ENCODE measurements around the gene DMRTB1. TPM values are rescaled to one million over a fixed set of nuclear protein-coding genes. Genes with fewer than 3 reads are reported as not detected.

The DMRTB1 gene
- total RNA-seq: not detected

DNA sequence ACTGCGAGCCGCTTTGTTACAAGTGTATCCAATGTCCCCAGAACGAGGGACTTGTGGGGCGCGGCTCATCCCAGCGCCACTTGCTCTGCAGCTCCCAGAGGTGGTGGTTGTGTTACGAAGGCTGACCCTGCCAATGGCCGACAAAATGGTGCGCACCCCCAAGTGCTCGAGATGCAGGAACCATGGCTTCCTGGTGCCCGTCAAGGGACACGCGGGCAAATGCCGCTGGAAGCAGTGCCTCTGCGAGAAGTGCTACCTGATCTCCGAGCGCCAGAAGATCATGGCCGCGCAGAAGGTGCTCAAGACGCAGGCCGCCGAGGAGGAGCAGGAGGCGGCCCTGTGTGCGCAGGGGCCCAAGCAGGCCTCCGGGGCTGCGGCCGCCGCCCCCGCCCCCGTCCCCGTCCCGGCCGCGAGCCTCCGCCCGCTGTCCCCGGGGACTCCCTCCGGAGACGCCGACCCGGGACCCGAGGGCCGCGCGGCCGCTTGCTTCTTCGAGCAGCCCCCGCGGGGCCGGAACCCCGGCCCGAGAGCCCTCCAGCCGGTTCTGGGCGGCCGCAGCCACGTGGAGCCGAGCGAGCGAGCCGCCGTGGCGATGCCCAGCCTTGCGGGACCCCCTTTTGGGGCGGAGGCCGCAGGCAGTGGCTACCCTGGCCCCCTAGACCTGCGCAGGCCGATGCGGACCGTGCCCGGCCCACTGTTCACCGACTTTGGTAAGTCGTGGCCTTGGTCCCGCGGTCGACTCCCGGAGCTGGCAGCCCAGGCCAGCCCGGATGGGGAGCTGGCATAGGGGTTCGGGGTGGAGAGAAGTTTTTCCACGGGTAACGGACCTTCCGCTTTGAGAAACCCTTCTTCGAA lies at the start of gene DMRTB1:
DMRTB1 (plus strand) TSS at position 79 of the 855 bp plus-strand sequence; CDS start at position 134, 55 bp downstream.
- no peak within 1 kb of the TSS for H3K4me3 ChIP-seq
- H3K27ac ChIP-seq: no peak within 1 kb of the TSS
- no peaks in the 10 kb centered on the region for H3K9me3 ChIP-seq
- no peak for TF ChIP-seq EP300 (IDR thresholded peaks at IDR 0.05)
- TF ChIP-seq POLR2A (IDR thresholded peaks at IDR 0.05): no peak
- no peak for TF ChIP-seq POLR2AphosphoS5 (IDR thresholded peaks at IDR 0.05)
- TF ChIP-seq CTCF (IDR thresholded peaks at IDR 0.05): no peak
- peak in 1 of 2 donors; percentile 81 for DNase-seq
- 95 to 99% methylated on average over 27 to 54 of the region's 82 CpGs for WGBS, 2 donors
- H3K36me3 ChIP-seq: no peaks in the 10 kb centered on the region
- H3K27me3 ChIP-seq: no peaks in the 10 kb centered on the region
- ATAC-seq (ENCODE audit: low FRiP score in 2 of 2): no peak
- no peaks in the 10 kb centered on the region for H3K4me1 ChIP-seq

- no peaks in the 10 kb centered on the region for H3K27me3 ChIP-seq
- H3K4me1 ChIP-seq: peaks cover 0 to 14% (median 3%) of the 10 kb centered on the region in 4 donors
- DNase-seq (no peak), ATAC-seq (ENCODE audit: low FRiP score in 2 of 2) (no peak)
- no peak overlapping the region for H3K27ac ChIP-seq
- no peak for TF ChIP-seq CTCF (IDR thresholded peaks at IDR 0.05)
- TF ChIP-seq POLR2AphosphoS5 (IDR thresholded peaks at IDR 0.05): no peak
- no peak for TF ChIP-seq EP300 (IDR thresholded peaks at IDR 0.05)
- no peak for TF ChIP-seq POLR2A (IDR thresholded peaks at IDR 0.05)
- WGBS, 2 donors: 80% methylated on average over 4 to 6 of the region's 6 CpGs
- H3K36me3 ChIP-seq: no peaks in the 10 kb centered on the region
- no peaks in the 10 kb centered on the region for H3K9me3 ChIP-seq
- H3K4me3 ChIP-seq: no peak overlapping the region
These were observed 49.5 kb upstream of the DMRTB1 start for GRCh38 chr1:53409695-53410094.

GRCh38 chr1:53410100-53410541 lies 49.1 kb upstream of the DMRTB1 start:
- H3K36me3 ChIP-seq: no peaks in the 10 kb centered on the region
- peaks cover 0 to 14% (median 3%) of the 10 kb centered on the region in 4 donors for H3K4me1 ChIP-seq
- no peak overlapping the region for H3K4me3 ChIP-seq
- DNase-seq (no peak), ATAC-seq (ENCODE audit: low FRiP score in 2 of 2) (no peak)
- no peak overlapping the region for H3K27ac ChIP-seq
- H3K27me3 ChIP-seq: no peaks in the 10 kb centered on the region
- no peak for TF ChIP-seq EP300 (IDR thresholded peaks at IDR 0.05)
- TF ChIP-seq POLR2AphosphoS5 (IDR thresholded peaks at IDR 0.05): no peak
- TF ChIP-seq POLR2A (IDR thresholded peaks at IDR 0.05): no peak
- TF ChIP-seq CTCF (IDR thresholded peaks at IDR 0.05): no peak
- WGBS, 2 donors: 51 to 58% methylated on average over 3 to 12 of the region's 12 CpGs
- H3K9me3 ChIP-seq: no peaks in the 10 kb centered on the region

- Histone ChIP-seq H3K4me1 (peaks cover 0 to 14% (median 3%) of the 10 kb centered on the region in 4 donors), H3K27ac (no peak overlapping the region), H3K4me3 (no peak overlapping the region), H3K9me3 (no peaks in the 10 kb centered on the region), H3K27me3 (no peaks in the 10 kb centered on the region), H3K36me3 (no peaks in the 10 kb centered on the region)
- TF ChIP-seq POLR2AphosphoS5 (IDR thresholded peaks at IDR 0.05) (no peak), EP300 (IDR thresholded peaks at IDR 0.05) (no peak), CTCF (IDR thresholded peaks at IDR 0.05) (no peak), POLR2A (IDR thresholded peaks at IDR 0.05) (no peak)
- ATAC-seq (ENCODE audit: low FRiP score in 2 of 2): no peak
- 90 to 93% methylated on average over 8 of the region's 8 CpGs for WGBS, 2 donors
- DNase-seq: no peak
These were observed 48.5 kb upstream of the DMRTB1 start for GRCh38 chr1:53410701-53411100.

Measured in upper lobe of left lung (tissue), 6 donors.